HEK293 (cell line): ENCODE results near the gene HTRA1.

Experiments
- CTCF ChIA-PET: fragments of 350-600 bp; formaldehyde crosslinking; extraction: SDS; loops from one replicate; lab custom pipeline; 2021; ENCODE audit warnings: antibody characterized with exemption; lab: Yijun Ruan, JAX
- POLR2A ChIA-PET: fragments of 300-600 bp; formaldehyde crosslinking; extraction: SDS; loops from one replicate; lab custom pipeline; 2020; ENCODE audit warnings: antibody characterized with exemption, inconsistent platforms; lab: Yijun Ruan, JAX
- H3K27ac ChIP-seq: fragments of 200-500 bp; sonication (Bioruptor generic); 2 replicates; pipeline ENCODE4 v1.5.1; 2014; ENCODE audit warnings: low read depth, low read length, control low read depth, inconsistent platforms; ENCODE audit errors: extremely low read depth
- H3K36me3 ChIP-seq, 2 experiments: fragments of 200-500 bp in 1 of 2; sonication (Bioruptor generic) in 1 of 2; 1 replicate in 1 of 2; 2 replicates in 1 of 2; pipeline ENCODE4 v1.5.1; 2014 to 2017; ENCODE audit warnings: inconsistent platforms in 2 of 2, low read length in 2 of 2; ENCODE audit not compliant: control insufficient read depth in 2 of 2, insufficient read depth in 1 of 2
- H3K4me1 ChIP-seq: fragments of 200-500 bp; sonication (Bioruptor generic); 2 replicates; pipeline ENCODE4 v1.5.1; 2014; ENCODE audit warnings: mild to moderate bottlenecking, low read length, inconsistent platforms; ENCODE audit not compliant: control insufficient read depth, insufficient read depth
- H3K4me3 ChIP-seq: 2 replicates; pipeline ENCODE4 v1.5.1; 2011; ENCODE audit warnings: low read depth, mild to moderate bottlenecking, control low read depth, low read length, moderate library complexity
- H3K9me3 ChIP-seq: fragments of 200-500 bp; sonication (Bioruptor generic); 2 replicates; pipeline ENCODE4 v1.5.1; 2014; ENCODE audit warnings: low read depth, low read length, inconsistent platforms; ENCODE audit not compliant: control insufficient read depth, insufficient read depth
- BCL11B ChIP-seq: fragments of 450-650 bp; formaldehyde crosslinking; IDR thresholded peaks from 2 replicates; pipeline ENCODE4 v1.5.1; 2016; ENCODE audit warnings: low read depth, missing biosample characterization, missing genetic modification characterization
- GFI1B ChIP-seq: fragments of 450-650 bp; formaldehyde crosslinking; IDR thresholded peaks from 2 replicates; pipeline ENCODE4 v1.5.1; 2016; ENCODE audit warnings: missing biosample characterization, missing genetic modification characterization
- GLI2 ChIP-seq: fragments of 450-650 bp; formaldehyde crosslinking; IDR thresholded peaks from 2 replicates; pipeline ENCODE4; 2017; ENCODE audit warnings: missing biosample characterization, missing genetic modification characterization, low read depth, borderline replicate concordance
- GLIS1 ChIP-seq: fragments of 450-650 bp; formaldehyde crosslinking; IDR thresholded peaks from 2 replicates; pipeline ENCODE4 v1.5.1; 2016; ENCODE audit warnings: missing biosample characterization, missing genetic modification characterization
- HOXD13 ChIP-seq: sonication (generic); formaldehyde crosslinking; IDR thresholded peaks from 2 replicates; pipeline ENCODE4 v1.8.0; 2022; ENCODE audit warnings: missing genetic modification reagents, borderline replicate concordance
- KLF16 ChIP-seq: fragments of 450-650 bp; formaldehyde crosslinking; IDR thresholded peaks from 2 replicates; pipeline ENCODE4 v1.5.1; 2017; ENCODE audit warnings: missing biosample characterization, missing genetic modification characterization
- KLF9 ChIP-seq: fragments of 450-650 bp; formaldehyde crosslinking; IDR thresholded peaks from 2 replicates; pipeline ENCODE4 v1.5.1; 2016; ENCODE audit warnings: missing biosample characterization, missing genetic modification characterization, low read depth
- ZBTB7A ChIP-seq: fragments of 450-650 bp; formaldehyde crosslinking; IDR thresholded peaks from 2 replicates; pipeline ENCODE4 v1.5.1; 2016; ENCODE audit warnings: low read depth, missing biosample characterization, missing genetic modification characterization
- ZFP3 ChIP-seq: fragments of 450-650 bp; formaldehyde crosslinking; IDR thresholded peaks from 2 replicates; pipeline ENCODE4 v1.5.1; 2016; ENCODE audit warnings: low read depth, missing biosample characterization, missing genetic modification characterization
- ZNF146 ChIP-seq: fragments of 450-650 bp; formaldehyde crosslinking; IDR thresholded peaks from 2 replicates; pipeline ENCODE4 v1.5.1; 2016; ENCODE audit warnings: missing biosample characterization, missing genetic modification characterization
- ZNF350 ChIP-seq: fragments of 450-650 bp; formaldehyde crosslinking; IDR thresholded peaks from 2 replicates; pipeline ENCODE4 v1.5.0; 2017; ENCODE audit warnings: missing biosample characterization, mild to moderate bottlenecking, missing genetic modification characterization
- ZNF423 ChIP-seq: fragments of 450-650 bp; formaldehyde crosslinking; IDR thresholded peaks from 2 replicates; pipeline ENCODE4 v1.5.1; 2016; ENCODE audit warnings: missing biosample characterization, missing genetic modification characterization
- ZNF426 ChIP-seq: fragments of 450-650 bp; formaldehyde crosslinking; IDR thresholded peaks from 2 replicates; pipeline ENCODE4 v1.5.1; 2017; ENCODE audit warnings: missing biosample characterization, missing genetic modification characterization, mild to moderate bottlenecking, inconsistent platforms, moderate library complexity
- ZNF600 ChIP-seq: fragments of 450-650 bp; formaldehyde crosslinking; IDR thresholded peaks from 2 replicates; pipeline ENCODE4 v1.5.1; 2016; ENCODE audit warnings: missing biosample characterization, missing genetic modification characterization
- ZNF660 ChIP-seq: fragments of 450-650 bp; IDR thresholded peaks from 2 replicates; pipeline ENCODE4 v1.5.1; 2018; ENCODE audit warnings: missing biosample characterization, mild to moderate bottlenecking, missing genetic modification characterization
- ZNF664 ChIP-seq: fragments of 450-650 bp; formaldehyde crosslinking; IDR thresholded peaks from 2 replicates; pipeline ENCODE4 v1.5.1; 2016; ENCODE audit warnings: missing biosample characterization, missing genetic modification characterization
- TF ChIP-seq, protein P1 (sequence below): fragments of 450-650 bp; formaldehyde crosslinking; optimal IDR thresholded peaks from 2 replicates; pipeline ENCODE3; 2016; ENCODE audit warnings: missing biosample characterization, mild to moderate bottlenecking, missing genetic modification characterization
- TF ChIP-seq, protein P2 (sequence below): fragments of 450-650 bp; formaldehyde crosslinking; IDR thresholded peaks from 2 replicates; pipeline ENCODE4 v1.5.1; 2016; ENCODE audit warnings: missing biosample characterization, missing genetic modification characterization
- TF ChIP-seq, protein P3 (sequence below): fragments of 450-650 bp; formaldehyde crosslinking; IDR thresholded peaks from 2 replicates; pipeline ENCODE4 v1.5.1; 2016; ENCODE audit warnings: missing biosample characterization, missing genetic modification characterization
- TF ChIP-seq, protein P4 (sequence below): IDR thresholded peaks from 2 replicates; pipeline ENCODE4 v1.6.1; 2011; ENCODE audit warnings: mild to moderate bottlenecking, low read depth, low read length, borderline replicate concordance
- TF ChIP-seq, protein P5 (sequence below): fragments of 450-650 bp; formaldehyde crosslinking; IDR thresholded peaks from 2 replicates; pipeline ENCODE4 v1.5.1; 2016; ENCODE audit warnings: missing biosample characterization, missing genetic modification characterization

The HTRA1 gene

DNA sequence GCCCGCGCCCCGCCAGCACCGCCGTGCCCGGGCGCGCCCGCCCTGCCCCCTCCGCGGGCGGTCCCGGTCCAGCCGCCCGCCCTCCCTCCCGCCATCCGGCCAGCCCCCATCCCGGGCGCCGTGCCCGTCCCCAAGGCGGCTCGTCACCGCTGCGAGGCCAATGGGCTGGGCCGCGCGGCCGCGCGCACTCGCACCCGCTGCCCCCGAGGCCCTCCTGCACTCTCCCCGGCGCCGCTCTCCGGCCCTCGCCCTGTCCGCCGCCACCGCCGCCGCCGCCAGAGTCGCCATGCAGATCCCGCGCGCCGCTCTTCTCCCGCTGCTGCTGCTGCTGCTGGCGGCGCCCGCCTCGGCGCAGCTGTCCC lies at the start of gene HTRA1:
Gene HTRA1 (plus strand): TSS at position 187 of the 362 bp plus-strand sequence. CDS start 100 bp downstream, at position 287.
- peak within 1 kb of the TSS; percentile 69; the same call in 1 of the 2 replicates for H3K27ac ChIP-seq
- CTCF ChIA-PET, result no interaction called here
- H3K4me1 ChIP-seq, result peaks cover 2% of the 10 kb centered on the region; the same call in 1 of the 2 replicates
- TF ChIP-seq, protein P1, sequence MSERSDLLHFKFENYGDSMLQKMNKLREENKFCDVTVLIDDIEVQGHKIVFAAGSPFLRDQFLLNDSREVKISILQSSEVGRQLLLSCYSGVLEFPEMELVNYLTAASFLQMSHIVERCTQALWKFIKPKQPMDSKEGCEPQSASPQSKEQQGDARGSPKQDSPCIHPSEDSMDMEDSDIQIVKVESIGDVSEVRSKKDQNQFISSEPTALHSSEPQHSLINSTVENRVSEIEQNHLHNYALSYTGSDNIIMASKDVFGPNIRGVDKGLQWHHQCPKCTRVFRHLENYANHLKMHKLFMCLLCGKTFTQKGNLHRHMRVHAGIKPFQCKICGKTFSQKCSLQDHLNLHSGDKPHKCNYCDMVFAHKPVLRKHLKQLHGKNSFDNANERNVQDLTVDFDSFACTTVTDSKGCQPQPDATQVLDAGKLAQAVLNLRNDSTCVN (tag by site-specific recombination), result peak; percentile 16
- TF ChIP-seq GLIS1 (tag by site-specific recombination), result no peak
- no peaks in the 10 kb centered on the region for H3K36me3 ChIP-seq
- H3K9me3 ChIP-seq, result no peaks in the 10 kb centered on the region
- peak within 1 kb of the TSS; percentile 39 for H3K4me3 ChIP-seq
- POLR2A ChIA-PET, result no interaction called here

DNA sequence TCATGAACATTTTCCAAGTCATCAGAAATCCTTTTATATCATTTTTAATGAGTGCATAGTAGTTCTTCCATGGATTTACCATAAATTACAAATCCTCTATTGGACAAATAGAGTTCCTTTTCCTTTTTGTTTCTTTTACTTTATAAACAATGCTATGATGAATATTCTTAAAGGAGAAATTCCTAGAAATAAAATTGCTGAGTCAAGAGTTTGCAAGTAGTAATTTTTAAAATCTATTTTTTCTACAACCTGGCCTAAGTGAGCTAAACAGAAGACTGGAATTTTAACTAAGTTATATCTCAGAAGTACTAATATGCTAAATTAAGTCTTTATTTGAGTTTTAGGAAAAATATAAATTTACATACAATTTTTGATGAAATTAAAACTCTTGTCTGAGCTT lies 48.0 kb upstream of the HTRA1 start:
- Histone ChIP-seq H3K36me3 (peaks cover 27 to 31% of the 10 kb centered on the region in 2 experiments), H3K9me3 (no peaks in the 10 kb centered on the region), H3K4me1 (no peaks in the 10 kb centered on the region), H3K27ac (no peak overlapping the region), H3K4me3 (no peak overlapping the region)
- ChIA-PET CTCF (interaction anchor here (0.7 to 1.4 kb wide), 3 partner anchors 20 to 145 kb away, joined by 3 to 4 read pairs (median 3); no protein-coding TSS in a partner anchor), POLR2A (no interaction called here)
- no peak for TF ChIP-seq GFI1B (tag by site-specific recombination)
- peak; percentile 26; the same call in 1 of the 2 replicates for TF ChIP-seq ZNF146
- TF ChIP-seq, all 188 proteins: peak for 1

DNA sequence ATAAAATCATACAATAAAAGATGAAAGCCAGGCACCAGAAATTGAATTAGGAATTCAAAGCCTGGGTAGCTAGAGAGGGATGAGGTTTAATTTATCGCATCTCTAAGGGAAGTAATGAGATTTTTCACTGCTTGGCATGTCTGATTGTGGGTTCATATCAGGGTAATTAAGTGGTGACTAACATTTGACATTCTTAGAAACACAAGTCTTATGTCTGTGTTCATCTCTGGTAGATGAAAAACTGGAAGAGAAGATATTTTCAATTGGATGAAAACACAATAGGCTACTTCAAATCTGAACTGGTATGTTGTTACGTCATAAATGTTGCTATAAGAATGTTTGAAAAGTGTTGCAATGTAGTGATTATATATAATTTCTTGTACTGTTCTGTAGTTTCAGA lies 43.7 kb upstream of the HTRA1 start:
- no peak for TF ChIP-seq ZNF664 (tag by site-specific recombination)
- no peak for TF ChIP-seq ZFP3 (tag by site-specific recombination)
- TF ChIP-seq BCL11B (tag by site-specific recombination), result no peak
- no peak for TF ChIP-seq KLF9 (tag by site-specific recombination)
- TF ChIP-seq ZNF350 (tag by site-specific recombination), result no peak
- TF ChIP-seq, protein P2, sequence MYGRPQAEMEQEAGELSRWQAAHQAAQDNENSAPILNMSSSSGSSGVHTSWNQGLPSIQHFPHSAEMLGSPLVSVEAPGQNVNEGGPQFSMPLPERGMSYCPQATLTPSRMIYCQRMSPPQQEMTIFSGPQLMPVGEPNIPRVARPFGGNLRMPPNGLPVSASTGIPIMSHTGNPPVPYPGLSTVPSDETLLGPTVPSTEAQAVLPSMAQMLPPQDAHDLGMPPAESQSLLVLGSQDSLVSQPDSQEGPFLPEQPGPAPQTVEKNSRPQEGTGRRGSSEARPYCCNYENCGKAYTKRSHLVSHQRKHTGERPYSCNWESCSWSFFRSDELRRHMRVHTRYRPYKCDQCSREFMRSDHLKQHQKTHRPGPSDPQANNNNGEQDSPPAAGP (tag by site-specific recombination), result no peak
- no peak for TF ChIP-seq ZNF600 (tag by site-specific recombination)
- TF ChIP-seq KLF16 (tag by site-specific recombination), result no peak
- TF ChIP-seq ZNF660, result no peak
- TF ChIP-seq, all 188 proteins: peak for 0

DNA sequence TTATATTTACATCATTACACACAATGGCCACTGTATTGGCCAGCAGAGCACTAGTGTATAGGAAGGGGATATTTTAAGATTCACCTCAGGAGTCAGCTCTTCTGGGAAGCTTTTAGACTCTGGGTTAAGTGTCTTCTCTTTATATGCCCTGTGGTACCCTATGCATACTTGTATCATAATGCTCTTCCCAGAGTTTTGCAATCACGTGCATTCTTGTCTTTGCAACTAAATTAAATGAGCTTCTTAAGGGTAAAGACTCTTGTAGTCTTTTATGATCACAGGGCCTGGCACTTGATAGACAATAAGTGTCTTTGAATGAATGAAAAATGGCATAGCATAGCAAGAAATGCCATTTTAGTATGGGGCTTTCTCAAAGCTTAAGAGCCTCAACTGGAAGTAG lies 42.3 kb upstream of the HTRA1 start:
- Histone ChIP-seq H3K4me3 (no peak overlapping the region), H3K27ac (no peak overlapping the region), H3K4me1 (no peaks in the 10 kb centered on the region), H3K36me3 (peaks cover 27 to 30% of the 10 kb centered on the region in 2 experiments), H3K9me3 (no peaks in the 10 kb centered on the region)
- ChIA-PET CTCF (interaction anchor here (0.9 to 1.6 kb wide), 4 partner anchors 16 to 147 kb away, joined by 3 to 5 read pairs (median 4); partner anchors contain the start of gene PLEKHA1), POLR2A (no interaction called here)
- TF ChIP-seq, protein P3, sequence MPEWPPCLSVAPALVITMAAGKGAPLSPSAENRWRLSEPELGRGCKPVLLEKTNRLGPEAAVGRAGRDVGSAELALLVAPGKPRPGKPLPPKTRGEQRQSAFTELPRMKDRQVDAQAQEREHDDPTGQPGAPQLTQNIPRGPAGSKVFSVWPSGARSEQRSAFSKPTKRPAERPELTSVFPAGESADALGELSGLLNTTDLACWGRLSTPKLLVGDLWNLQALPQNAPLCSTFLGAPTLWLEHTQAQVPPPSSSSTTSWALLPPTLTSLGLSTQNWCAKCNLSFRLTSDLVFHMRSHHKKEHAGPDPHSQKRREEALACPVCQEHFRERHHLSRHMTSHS (tag by site-specific recombination), result no peak
- TF ChIP-seq ZBTB7A (tag by site-specific recombination) (no peak), ZNF423 (tag by site-specific recombination) (no peak), ZNF426 (tag by site-specific recombination) (no peak), GLI2 (tag by site-specific recombination) (no peak), HOXD13 (CRISPR knock-in tag) (no peak)
- TF ChIP-seq, protein P4, sequence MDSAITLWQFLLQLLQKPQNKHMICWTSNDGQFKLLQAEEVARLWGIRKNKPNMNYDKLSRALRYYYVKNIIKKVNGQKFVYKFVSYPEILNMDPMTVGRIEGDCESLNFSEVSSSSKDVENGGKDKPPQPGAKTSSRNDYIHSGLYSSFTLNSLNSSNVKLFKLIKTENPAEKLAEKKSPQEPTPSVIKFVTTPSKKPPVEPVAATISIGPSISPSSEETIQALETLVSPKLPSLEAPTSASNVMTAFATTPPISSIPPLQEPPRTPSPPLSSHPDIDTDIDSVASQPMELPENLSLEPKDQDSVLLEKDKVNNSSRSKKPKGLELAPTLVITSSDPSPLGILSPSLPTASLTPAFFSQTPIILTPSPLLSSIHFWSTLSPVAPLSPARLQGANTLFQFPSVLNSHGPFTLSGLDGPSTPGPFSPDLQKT, result no peak
- TF ChIP-seq, protein P5, sequence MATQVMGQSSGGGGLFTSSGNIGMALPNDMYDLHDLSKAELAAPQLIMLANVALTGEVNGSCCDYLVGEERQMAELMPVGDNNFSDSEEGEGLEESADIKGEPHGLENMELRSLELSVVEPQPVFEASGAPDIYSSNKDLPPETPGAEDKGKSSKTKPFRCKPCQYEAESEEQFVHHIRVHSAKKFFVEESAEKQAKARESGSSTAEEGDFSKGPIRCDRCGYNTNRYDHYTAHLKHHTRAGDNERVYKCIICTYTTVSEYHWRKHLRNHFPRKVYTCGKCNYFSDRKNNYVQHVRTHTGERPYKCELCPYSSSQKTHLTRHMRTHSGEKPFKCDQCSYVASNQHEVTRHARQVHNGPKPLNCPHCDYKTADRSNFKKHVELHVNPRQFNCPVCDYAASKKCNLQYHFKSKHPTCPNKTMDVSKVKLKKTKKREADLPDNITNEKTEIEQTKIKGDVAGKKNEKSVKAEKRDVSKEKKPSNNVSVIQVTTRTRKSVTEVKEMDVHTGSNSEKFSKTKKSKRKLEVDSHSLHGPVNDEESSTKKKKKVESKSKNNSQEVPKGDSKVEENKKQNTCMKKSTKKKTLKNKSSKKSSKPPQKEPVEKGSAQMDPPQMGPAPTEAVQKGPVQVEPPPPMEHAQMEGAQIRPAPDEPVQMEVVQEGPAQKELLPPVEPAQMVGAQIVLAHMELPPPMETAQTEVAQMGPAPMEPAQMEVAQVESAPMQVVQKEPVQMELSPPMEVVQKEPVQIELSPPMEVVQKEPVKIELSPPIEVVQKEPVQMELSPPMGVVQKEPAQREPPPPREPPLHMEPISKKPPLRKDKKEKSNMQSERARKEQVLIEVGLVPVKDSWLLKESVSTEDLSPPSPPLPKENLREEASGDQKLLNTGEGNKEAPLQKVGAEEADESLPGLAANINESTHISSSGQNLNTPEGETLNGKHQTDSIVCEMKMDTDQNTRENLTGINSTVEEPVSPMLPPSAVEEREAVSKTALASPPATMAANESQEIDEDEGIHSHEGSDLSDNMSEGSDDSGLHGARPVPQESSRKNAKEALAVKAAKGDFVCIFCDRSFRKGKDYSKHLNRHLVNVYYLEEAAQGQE, result no peak

More for the DNA sequence above, 43.7 kb upstream of the HTRA1 start:
- Histone ChIP-seq H3K4me3 (no peak overlapping the region), H3K4me1 (no peaks in the 10 kb centered on the region), H3K9me3 (no peaks in the 10 kb centered on the region), H3K27ac (no peak overlapping the region), H3K36me3 (peaks cover 28 to 33% of the 10 kb centered on the region in 2 experiments)
- ChIA-PET CTCF (no interaction called here), POLR2A (no interaction called here)
